K562 (cell line): Measurements from ENCODE around the gene IL20. TPM values are rescaled to one million over a fixed set of nuclear protein-coding genes. Genes with fewer than 3 reads are reported as not detected.

Experiments
- CHAMP1 ChIP-seq: fragments of 450-650 bp; IDR thresholded peaks from 2 replicates; pipeline ENCODE4 v1.6.1; 2016; ENCODE audit warnings: mild to moderate bottlenecking
- CREM ChIP-seq: IDR thresholded peaks from 2 replicates; pipeline ENCODE4 v1.6.1; 2014; ENCODE audit warnings: antibody characterized with exemption, low read depth
- CTCF ChIP-seq, 3 experiments: IDR thresholded peaks in 2 of 3; conservative IDR thresholded peaks in 1 of 3; 2 replicates each; pipeline ENCODE4 v1.5.1; 2011 to 2012; ENCODE audit warnings: low read length in 3 of 3, mild to moderate bottlenecking in 3 of 3, control low read depth in 2 of 3, improper control_type of control experiment in 1 of 3, inconsistent platforms in 1 of 3, low read depth in 1 of 3, mixed read lengths in 1 of 3, moderate library complexity in 1 of 3; ENCODE audit not compliant: insufficient read depth in 2 of 3
- FOXP1 ChIP-seq: sonication (generic); formaldehyde crosslinking; IDR thresholded peaks from 2 replicates; pipeline ENCODE4 v1.8.0; 2022; ENCODE audit warnings: mild to moderate bottlenecking, missing genetic modification reagents
- RBBP5 ChIP-seq: fragments of 200-600 bp; sonication (generic); IDR thresholded peaks from 2 replicates; pipeline ENCODE4 v1.6.1; 2012; ENCODE audit warnings: borderline replicate concordance, mild to moderate bottlenecking, low read length, control low read depth, inconsistent platforms; ENCODE audit not compliant: insufficient read depth, poor library complexity, severe bottlenecking
- RCOR1 ChIP-seq, 2 experiments: IDR thresholded peaks; 2 replicates each; pipeline ENCODE4 v1.6.1; 2012; ENCODE audit warnings: low read depth in 2 of 2, low read length in 2 of 2, borderline replicate concordance in 1 of 2, improper control_type of control experiment in 1 of 2
- SOX6 ChIP-seq: fragments of 450-650 bp; IDR thresholded peaks from 2 replicates; pipeline ENCODE4 v1.6.1; 2014; ENCODE audit warnings: mild to moderate bottlenecking
- TCFL5 ChIP-seq: fragments of 250-450 bp; sonication (Bioruptor Pico); conservative IDR thresholded peaks from 2 replicates; pipeline ENCODE4 v1.6.1; 2021; ENCODE audit warnings: mild to moderate bottlenecking, moderate library complexity, matching md5 sums
- XRCC3 ChIP-seq: fragments of 450-650 bp; IDR thresholded peaks from 2 replicates; pipeline ENCODE4 v1.6.1; 2017; ENCODE audit warnings: mild to moderate bottlenecking, moderate library complexity
- ZBTB34 ChIP-seq: fragments of 250-450 bp; sonication (Bioruptor Pico); IDR thresholded peaks from 2 replicates; pipeline ENCODE4 v1.8.0; 2021; ENCODE audit warnings: mild to moderate bottlenecking, moderate library complexity
- ZBTB5 ChIP-seq: fragments of 450-650 bp; IDR thresholded peaks from 2 replicates; pipeline ENCODE4 v1.6.1; 2017; ENCODE audit warnings: antibody characterized with exemption
- ZC3H11A ChIP-seq: IDR thresholded peaks from 2 replicates; pipeline ENCODE4 v1.6.1; 2012; ENCODE audit warnings: low read depth, low read length, improper control_type of control experiment
- polyA plus RNA-seq, 8 experiments: library from polyadenylated mRNA; depleted of rRNA in 4 of 8; stranded (reverse) in 5 of 8; unstranded in 3 of 8; fragments of >200 nt; fragmentation: Nextera tagmentation in 2 of 8; fragmentation: Illumina TruSeq in 1 of 8; extraction: Ambion mirVana in 2 of 8; extraction: Trizol in 1 of 8; gene quantifications; 2 replicates each; pipeline versions ENCODE4 v1.2.1 to v1.2.3, GENCODE V29; 2011 to 2014; ENCODE audit warnings: inconsistent platforms in 1 of 8, missing spikeins in 1 of 8
- total RNA-seq, 7 experiments: library from RNA; depleted of rRNA in 6 of 7; stranded (reverse); fragments of >200 nt in 6 of 7; fragmentation: Illumina TruSeq in 2 of 7; extraction: Trizol in 2 of 7; gene quantifications; 2 replicates each; pipeline versions ENCODE4 v1.2.1 to v1.2.3, GENCODE V29; 2011 to 2021; ENCODE audit warnings: low replicate concordance in 1 of 7
- TF ChIP-seq, protein P1 (sequence below), 2 experiments: fragments of 450-650 bp; IDR thresholded peaks; 2 replicates each; pipeline ENCODE4 v1.6.1; 2018; ENCODE audit warnings: mild to moderate bottlenecking in 2 of 2, low read depth in 1 of 2; ENCODE audit not compliant: partially characterized antibody in 2 of 2

Gene IL20
- total and polyA plus RNA-seq, 9 of the 15 experiments (the other 6 are each of a cell fraction or from before 2014, with no cell fraction given) = not detected

DNA sequence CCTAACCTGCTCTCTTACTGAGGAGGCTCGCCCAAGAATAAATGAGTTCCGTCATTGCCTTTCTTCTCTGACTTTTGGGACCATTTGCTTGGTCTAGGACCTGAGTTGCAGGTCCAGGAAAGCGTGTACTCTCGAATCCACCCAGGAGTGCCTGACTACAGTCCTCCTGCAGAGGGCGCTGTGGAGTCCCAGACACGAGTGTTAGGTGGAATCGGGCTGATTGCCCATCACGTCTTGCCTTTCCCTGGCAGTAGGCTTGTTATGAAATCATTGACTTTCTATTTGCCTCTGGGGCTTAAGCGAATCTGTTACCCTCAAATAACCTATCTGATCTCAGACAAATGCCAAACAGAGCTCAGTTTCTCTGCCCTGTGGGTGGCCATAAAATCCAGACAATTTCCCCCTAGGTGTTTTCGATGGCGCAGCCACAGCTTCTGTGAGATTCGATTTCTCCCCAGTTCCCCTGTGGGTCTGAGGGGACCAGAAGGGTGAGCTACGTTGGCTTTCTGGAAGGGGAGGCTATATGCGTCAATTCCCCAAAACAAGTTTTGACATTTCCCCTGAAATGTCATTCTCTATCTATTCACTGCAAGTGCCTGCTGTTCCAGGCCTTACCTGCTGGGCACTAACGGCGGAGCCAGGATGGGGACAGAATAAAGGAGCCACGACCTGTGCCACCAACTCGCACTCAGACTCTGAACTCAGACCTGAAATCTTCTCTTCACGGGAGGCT is at the start of gene IL20 (continued):
- TF ChIP-seq, protein P1, sequence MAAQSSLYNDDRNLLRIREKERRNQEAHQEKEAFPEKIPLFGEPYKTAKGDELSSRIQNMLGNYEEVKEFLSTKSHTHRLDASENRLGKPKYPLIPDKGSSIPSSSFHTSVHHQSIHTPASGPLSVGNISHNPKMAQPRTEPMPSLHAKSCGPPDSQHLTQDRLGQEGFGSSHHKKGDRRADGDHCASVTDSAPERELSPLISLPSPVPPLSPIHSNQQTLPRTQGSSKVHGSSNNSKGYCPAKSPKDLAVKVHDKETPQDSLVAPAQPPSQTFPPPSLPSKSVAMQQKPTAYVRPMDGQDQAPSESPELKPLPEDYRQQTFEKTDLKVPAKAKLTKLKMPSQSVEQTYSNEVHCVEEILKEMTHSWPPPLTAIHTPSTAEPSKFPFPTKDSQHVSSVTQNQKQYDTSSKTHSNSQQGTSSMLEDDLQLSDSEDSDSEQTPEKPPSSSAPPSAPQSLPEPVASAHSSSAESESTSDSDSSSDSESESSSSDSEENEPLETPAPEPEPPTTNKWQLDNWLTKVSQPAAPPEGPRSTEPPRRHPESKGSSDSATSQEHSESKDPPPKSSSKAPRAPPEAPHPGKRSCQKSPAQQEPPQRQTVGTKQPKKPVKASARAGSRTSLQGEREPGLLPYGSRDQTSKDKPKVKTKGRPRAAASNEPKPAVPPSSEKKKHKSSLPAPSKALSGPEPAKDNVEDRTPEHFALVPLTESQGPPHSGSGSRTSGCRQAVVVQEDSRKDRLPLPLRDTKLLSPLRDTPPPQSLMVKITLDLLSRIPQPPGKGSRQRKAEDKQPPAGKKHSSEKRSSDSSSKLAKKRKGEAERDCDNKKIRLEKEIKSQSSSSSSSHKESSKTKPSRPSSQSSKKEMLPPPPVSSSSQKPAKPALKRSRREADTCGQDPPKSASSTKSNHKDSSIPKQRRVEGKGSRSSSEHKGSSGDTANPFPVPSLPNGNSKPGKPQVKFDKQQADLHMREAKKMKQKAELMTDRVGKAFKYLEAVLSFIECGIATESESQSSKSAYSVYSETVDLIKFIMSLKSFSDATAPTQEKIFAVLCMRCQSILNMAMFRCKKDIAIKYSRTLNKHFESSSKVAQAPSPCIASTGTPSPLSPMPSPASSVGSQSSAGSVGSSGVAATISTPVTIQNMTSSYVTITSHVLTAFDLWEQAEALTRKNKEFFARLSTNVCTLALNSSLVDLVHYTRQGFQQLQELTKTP (IDR thresholded peaks at IDR 0.05; ENCODE audit: low read depth in 1 of 2, partially characterized antibody in 2 of 2) = no peak
- TF ChIP-seq XRCC3 (no peak), CTCF (IDR thresholded peaks at IDR 0.05 in 2 of 3, conservative IDR thresholded peaks at IDR 0.05 in 1 of 3; ENCODE audit: insufficient read depth in 2 of 3, low read depth in 1 of 3, low read length in 3 of 3) (peak; percentile 93 to 99 (median 97)), FOXP1 (CRISPR knock-in tag) (no peak), ZC3H11A (no peak), RCOR1 (IDR thresholded peaks at IDR 0.05; ENCODE audit: borderline replicate concordance in 1 of 2, low read depth in 2 of 2, low read length in 2 of 2) (peak in 1 of 2 experiments; percentile 67; a peak in 1 of 4 replicates), TCFL5 (CRISPR knock-in tag) (no peak), ZBTB5 (no peak), RBBP5 (no peak), SOX6 (0 out of 2 replicates have a peak, but pooled peaks have one; percentile 22), CHAMP1 (peak; percentile 20; the same call in 1 of the 2 replicates), CREM (peak; percentile 77), ZBTB34 (CRISPR knock-in tag) (no peak)
